IPS-15b (cell line): Measurements from ENCODE around the gene DENND1A.
"Not testable (repeated sequence)": the region's sequence is repeated elsewhere in the genome, so short reads cannot be mapped to it uniquely, and the experiment has no call there.

Experiments used
- H3K27me3 ChIP-seq: one replicate; pipeline ENCODE4 v1.6.1; 2013; ENCODE audit warnings: low read length; ENCODE audit not compliant: control insufficient read depth, insufficient read depth
- H3K36me3 ChIP-seq: one replicate; pipeline ENCODE4 v1.6.1; 2013; ENCODE audit warnings: low read length; ENCODE audit not compliant: control insufficient read depth, insufficient read depth
- H3K4me1 ChIP-seq: one replicate; pipeline ENCODE4 v1.6.1; 2013; ENCODE audit warnings: mild to moderate bottlenecking, low read length; ENCODE audit not compliant: control insufficient read depth, insufficient read depth
- H3K4me3 ChIP-seq: one replicate; pipeline ENCODE4 v1.5.1; 2013; ENCODE audit warnings: low read depth, low read length
- H3K9ac ChIP-seq: one replicate; pipeline ENCODE4 v1.6.1; 2013; ENCODE audit warnings: low read depth, mild to moderate bottlenecking, low read length
- H3K9me3 ChIP-seq: one replicate; pipeline ENCODE4 v1.6.1; 2013; ENCODE audit warnings: mild to moderate bottlenecking, low read length; ENCODE audit not compliant: control insufficient read depth, insufficient read depth

Gene DENND1A

GRCh38 chr9:123746765-123747164 is 183.2 kb downstream of the DENND1A start:
- no peaks in the 10 kb centered on the region for H3K9me3 ChIP-seq
- peaks cover 5% of the 10 kb centered on the region for H3K4me1 ChIP-seq
- H3K27me3 ChIP-seq = no peaks in the 10 kb centered on the region
- no peak overlapping the region for H3K4me3 ChIP-seq
- no peak overlapping the region for H3K9ac ChIP-seq
- H3K36me3 ChIP-seq = no peaks in the 10 kb centered on the region

- H3K9ac ChIP-seq = no peak overlapping the region
These were observed 184.0 kb downstream of the DENND1A start for GRCh38 chr9:123745933-123746332.

GRCh38 chr9:123745451-123745850 is 184.5 kb downstream of the DENND1A start:
- Histone ChIP-seq H3K4me1 (no peaks in the 10 kb centered on the region), H3K9ac (no peak overlapping the region), H3K27me3 (no peaks in the 10 kb centered on the region), H3K36me3 (no peaks in the 10 kb centered on the region), H3K9me3 (no peaks in the 10 kb centered on the region), H3K4me3 (no peak overlapping the region)

More at GRCh38 chr9:123745933-123746332, 184.0 kb downstream of the DENND1A start:
- Histone ChIP-seq H3K9me3 (no peaks in the 10 kb centered on the region), H3K27me3 (no peaks in the 10 kb centered on the region), H3K4me3 (no peak overlapping the region), H3K4me1 (peaks cover 4% of the 10 kb centered on the region), H3K36me3 (no peaks in the 10 kb centered on the region)

GRCh38 chr9:123743737-123744136 is 186.2 kb downstream of the DENND1A start:
- no peak overlapping the region for H3K4me3 ChIP-seq
- H3K27me3 ChIP-seq = no peaks in the 10 kb centered on the region
- H3K36me3 ChIP-seq = no peaks in the 10 kb centered on the region
- H3K9me3 ChIP-seq = no peaks in the 10 kb centered on the region
- no peaks in the 10 kb centered on the region for H3K4me1 ChIP-seq
- H3K9ac ChIP-seq = no peak overlapping the region

- no peaks in the 10 kb centered on the region for H3K4me1 ChIP-seq
- no peak overlapping the region for H3K4me3 ChIP-seq
- H3K9me3 ChIP-seq = no peaks in the 10 kb centered on the region
- no peaks in the 10 kb centered on the region for H3K36me3 ChIP-seq
- H3K9ac ChIP-seq = no peak overlapping the region
- H3K27me3 ChIP-seq = no peaks in the 10 kb centered on the region
These were observed 187.7 kb downstream of the DENND1A start for GRCh38 chr9:123742009-123742767.

- Histone ChIP-seq H3K27me3 (no peaks in the 10 kb centered on the region), H3K9ac (no peak overlapping the region), H3K9me3 (no peaks in the 10 kb centered on the region), H3K4me3 (no peak overlapping the region), H3K36me3 (no peaks in the 10 kb centered on the region), H3K4me1 (no peaks in the 10 kb centered on the region)
These were observed 188.7 kb downstream of the DENND1A start for GRCh38 chr9:123741214-123741613.

GRCh38 chr9:123739902-123740301 is 190.0 kb downstream of the DENND1A start:
- no peak overlapping the region for H3K9ac ChIP-seq
- no peaks in the 10 kb centered on the region for H3K9me3 ChIP-seq
- H3K4me3 ChIP-seq = no peak overlapping the region
- no peaks in the 10 kb centered on the region for H3K27me3 ChIP-seq
- no peaks in the 10 kb centered on the region for H3K36me3 ChIP-seq
- no peaks in the 10 kb centered on the region for H3K4me1 ChIP-seq

- Histone ChIP-seq H3K36me3 (no peaks in the 10 kb centered on the region), H3K4me3 (no peak overlapping the region), H3K9me3 (no peaks in the 10 kb centered on the region)
These were observed 190.5 kb downstream of the DENND1A start for GRCh38 chr9:123739387-123739786.

GRCh38 chr9:123738648-123739047 is 191.3 kb downstream of the DENND1A start:
- no peaks in the 10 kb centered on the region for H3K9me3 ChIP-seq
- H3K27me3 ChIP-seq = no peaks in the 10 kb centered on the region
- H3K4me3 ChIP-seq = no peak overlapping the region
- no peaks in the 10 kb centered on the region for H3K4me1 ChIP-seq
- H3K36me3 ChIP-seq = no peaks in the 10 kb centered on the region
- no peak overlapping the region for H3K9ac ChIP-seq

More at GRCh38 chr9:123739387-123739786, 190.5 kb downstream of the DENND1A start:
- Histone ChIP-seq H3K9ac (no peak overlapping the region), H3K27me3 (no peaks in the 10 kb centered on the region), H3K4me1 (no peaks in the 10 kb centered on the region)

GRCh38 chr9:123735376-123735775 is 194.6 kb downstream of the DENND1A start:
- no peaks in the 10 kb centered on the region for H3K36me3 ChIP-seq
- H3K4me3 ChIP-seq = no peak overlapping the region
- no peaks in the 10 kb centered on the region for H3K4me1 ChIP-seq
- H3K27me3 ChIP-seq = no peaks in the 10 kb centered on the region
- H3K9me3 ChIP-seq = no peaks in the 10 kb centered on the region
- H3K9ac ChIP-seq = no peak overlapping the region

GRCh38 chr9:123728571-123728970 is 201.4 kb downstream of the DENND1A start:
- not testable (repeated sequence) for H3K36me3 ChIP-seq, H3K27me3 ChIP-seq, H3K4me1 ChIP-seq, H3K9me3 ChIP-seq, H3K4me3 ChIP-seq, H3K9ac ChIP-seq

- no peaks in the 10 kb centered on the region for H3K27me3 ChIP-seq
- peaks cover 3% of the 10 kb centered on the region for H3K4me1 ChIP-seq
- no peak overlapping the region for H3K4me3 ChIP-seq
- no peak overlapping the region for H3K9ac ChIP-seq
- H3K36me3 ChIP-seq = no peaks in the 10 kb centered on the region
- H3K9me3 ChIP-seq = peaks cover 7% of the 10 kb centered on the region
These were observed 202.6 kb downstream of the DENND1A start for GRCh38 chr9:123727332-123727731.
